Activated naive CD4-positive, alpha-beta T cell treated with anti-CD3 and anti-CD28 coated beads, Interleukin-2, amount 50 U/mL, for 24 hours (primary cell): Measurements from ENCODE around the gene EYA4.

Experiments
- H3K27ac Mint-ChIP-seq: one replicate; pipeline ENCODE4 v1.8.0; 2021; ENCODE audit warnings: mild to moderate bottlenecking, mixed read lengths
- H3K27me3 Mint-ChIP-seq: one replicate; pipeline ENCODE4 v1.8.0; 2021; ENCODE audit warnings: mixed read lengths
- H3K36me3 Mint-ChIP-seq: one replicate; pipeline ENCODE4 v1.8.0; 2021; ENCODE audit warnings: mixed read lengths
- H3K4me1 Mint-ChIP-seq: one replicate; pipeline ENCODE4 v1.8.0; 2021; ENCODE audit warnings: mixed read lengths
- H3K4me3 Mint-ChIP-seq: one replicate; pipeline ENCODE4 v1.8.0; 2021; ENCODE audit warnings: mild to moderate bottlenecking, mixed read lengths
- H3K9me3 Mint-ChIP-seq: one replicate; pipeline ENCODE4 v1.8.0; 2021; ENCODE audit warnings: mixed read lengths

Gene EYA4

DNA sequence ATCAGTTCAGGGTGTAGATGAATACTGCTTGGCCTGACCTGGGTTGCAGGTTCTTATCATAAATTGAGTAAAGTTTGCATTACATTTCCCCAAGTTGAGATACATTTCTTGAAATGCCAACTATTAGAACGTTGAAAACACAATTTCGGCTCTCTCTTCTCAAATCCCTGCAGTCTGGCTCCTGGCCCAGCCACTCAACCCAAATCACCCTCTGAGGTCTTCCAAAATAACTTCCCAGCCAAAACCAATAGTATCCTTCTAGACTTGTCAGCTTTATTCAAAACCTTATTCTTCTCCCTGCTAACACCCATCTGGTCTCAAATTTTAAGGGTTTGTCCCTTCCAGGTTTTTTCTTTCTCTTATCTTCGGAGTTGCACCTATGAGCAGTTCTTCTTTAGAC lies 263.6 kb downstream of the EYA4 start:
- no peaks in the 10 kb centered on the region for H3K36me3 Mint-ChIP-seq
- H3K4me3 Mint-ChIP-seq = no peak overlapping the region
- no peaks in the 10 kb centered on the region for H3K4me1 Mint-ChIP-seq
- H3K9me3 Mint-ChIP-seq = no peaks in the 10 kb centered on the region
- no peak overlapping the region for H3K27ac Mint-ChIP-seq
- H3K27me3 Mint-ChIP-seq = peaks cover 3% of the 10 kb centered on the region

DNA sequence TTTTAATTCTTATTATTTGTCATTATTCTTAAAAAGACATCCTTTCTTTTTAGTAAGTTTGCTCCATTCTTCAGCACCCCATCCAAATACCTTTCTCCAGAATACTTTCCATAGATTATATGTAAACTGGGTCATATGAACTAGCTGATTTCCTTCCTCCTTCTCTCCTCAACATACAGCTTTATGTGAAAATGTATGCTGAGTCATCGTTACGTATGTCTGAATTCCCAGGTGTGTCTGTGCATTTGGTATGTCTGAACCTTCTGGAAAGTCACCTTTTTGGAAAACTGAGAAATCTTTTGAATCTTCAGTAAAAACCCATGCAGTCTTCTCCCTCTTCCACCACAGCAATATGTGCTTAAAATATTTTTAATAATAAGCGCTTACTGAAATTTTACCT lies 264.5 kb downstream of the EYA4 start:
- no peaks in the 10 kb centered on the region for H3K9me3 Mint-ChIP-seq
- no peak overlapping the region for H3K27ac Mint-ChIP-seq
- no peaks in the 10 kb centered on the region for H3K36me3 Mint-ChIP-seq
- H3K4me3 Mint-ChIP-seq = no peak overlapping the region
- no peaks in the 10 kb centered on the region for H3K4me1 Mint-ChIP-seq
- peaks cover 3% of the 10 kb centered on the region for H3K27me3 Mint-ChIP-seq

DNA sequence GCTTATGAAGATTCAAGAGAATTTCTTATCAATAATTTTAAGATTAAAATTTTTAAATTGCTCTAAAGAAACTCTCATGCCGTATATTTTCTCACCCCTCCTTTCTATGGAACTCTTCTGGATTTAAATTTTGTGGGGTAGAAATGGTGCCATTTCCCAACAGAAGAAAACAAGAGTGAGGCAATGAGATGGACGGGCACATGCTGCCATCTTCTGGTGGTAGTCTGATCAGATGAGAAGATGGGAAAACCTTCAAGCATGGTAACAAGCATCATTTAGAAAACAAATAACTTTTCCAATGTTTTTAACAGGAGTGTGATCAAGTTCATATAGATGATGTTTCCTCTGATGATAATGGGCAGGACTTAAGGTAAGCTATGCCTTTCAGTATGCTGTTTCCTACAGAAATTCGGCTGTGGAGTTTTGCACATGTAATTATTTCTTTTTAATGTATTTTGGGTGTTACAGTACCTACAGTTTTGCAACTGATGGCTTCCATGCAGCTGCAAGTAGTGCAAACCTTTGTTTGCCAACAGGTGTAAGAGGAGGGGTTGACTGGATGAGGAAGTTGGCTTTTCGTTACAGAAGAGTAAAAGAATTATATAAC lies 271.4 kb downstream of the EYA4 start:
- H3K27me3 Mint-ChIP-seq = peaks cover 11% of the 10 kb centered on the region
- no peak overlapping the region for H3K27ac Mint-ChIP-seq
- peaks cover under 1% of the 10 kb centered on the region for H3K9me3 Mint-ChIP-seq
- H3K36me3 Mint-ChIP-seq = no peaks in the 10 kb centered on the region
- H3K4me3 Mint-ChIP-seq = no peak overlapping the region
- H3K4me1 Mint-ChIP-seq = no peaks in the 10 kb centered on the region

DNA sequence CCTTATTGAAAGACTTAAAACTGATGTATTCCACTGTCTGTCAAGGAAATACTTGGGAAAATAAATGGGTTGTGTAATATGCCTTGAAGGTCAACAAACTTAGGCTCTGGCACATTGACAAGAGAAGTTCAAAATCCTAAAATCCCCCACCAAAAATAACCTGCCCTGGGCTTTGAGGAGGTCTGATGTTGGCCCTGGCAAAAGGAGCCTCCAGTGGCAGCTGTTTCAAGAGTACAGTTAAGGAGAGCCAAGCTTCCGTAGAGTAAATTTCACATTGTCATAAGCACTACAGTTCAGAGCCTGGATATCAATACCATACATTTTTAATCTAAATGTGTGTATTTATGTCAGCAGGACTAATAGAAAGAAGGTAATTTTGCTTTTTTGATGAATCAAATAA lies 282.7 kb downstream of the EYA4 start:
- H3K9me3 Mint-ChIP-seq = no peaks in the 10 kb centered on the region
- H3K4me1 Mint-ChIP-seq = no peaks in the 10 kb centered on the region
- H3K27ac Mint-ChIP-seq = no peak overlapping the region
- no peaks in the 10 kb centered on the region for H3K36me3 Mint-ChIP-seq
- no peaks in the 10 kb centered on the region for H3K27me3 Mint-ChIP-seq
- no peak overlapping the region for H3K4me3 Mint-ChIP-seq

DNA sequence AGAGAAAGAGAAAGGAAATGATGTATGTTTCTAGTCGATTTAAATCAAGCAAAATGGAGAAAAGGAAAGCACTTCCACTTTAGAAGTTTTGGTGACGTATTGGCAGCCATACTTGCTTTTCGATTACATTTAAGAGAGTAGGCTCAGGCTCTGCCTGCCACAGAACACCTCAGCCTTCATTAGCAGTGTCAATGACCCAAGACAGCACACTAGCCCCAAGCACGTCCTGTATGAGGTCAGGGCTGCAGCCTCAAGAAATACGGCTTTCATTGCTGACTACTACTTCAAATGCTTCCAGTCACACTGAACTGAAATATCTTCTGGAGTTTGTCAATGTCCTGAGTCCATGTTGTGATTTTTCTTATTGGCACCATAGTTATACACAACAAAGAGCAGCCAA lies 285.3 kb downstream of the EYA4 start:
- Mint-ChIP-seq H3K4me3 (no peak overlapping the region), H3K27me3 (peaks cover 1% of the 10 kb centered on the region), H3K9me3 (no peaks in the 10 kb centered on the region), H3K27ac (no peak overlapping the region), H3K4me1 (no peaks in the 10 kb centered on the region), H3K36me3 (no peaks in the 10 kb centered on the region)

DNA sequence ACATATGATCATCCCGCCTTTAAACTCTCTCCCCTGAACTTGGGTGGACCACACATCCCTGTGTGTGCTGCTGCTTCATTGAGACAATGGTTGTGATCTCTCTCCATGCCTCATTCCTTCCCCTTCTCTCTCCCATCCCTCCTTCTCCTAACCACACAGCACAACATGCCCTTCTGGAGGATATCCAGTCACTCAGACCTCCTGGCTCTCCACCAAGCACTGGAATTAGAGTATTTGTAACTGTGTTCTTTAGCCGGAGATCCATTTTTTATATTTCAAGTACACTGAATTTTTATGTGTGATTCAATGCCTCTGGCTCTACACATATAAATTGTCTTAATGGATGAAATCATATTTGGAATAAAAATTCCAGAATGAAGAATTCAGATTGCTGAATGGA lies 287.4 kb downstream of the EYA4 start:
- H3K9me3 Mint-ChIP-seq = no peaks in the 10 kb centered on the region
- H3K4me1 Mint-ChIP-seq = no peaks in the 10 kb centered on the region
- no peak overlapping the region for H3K27ac Mint-ChIP-seq
- no peak overlapping the region for H3K4me3 Mint-ChIP-seq
- peaks cover 1% of the 10 kb centered on the region for H3K27me3 Mint-ChIP-seq
- H3K36me3 Mint-ChIP-seq = no peaks in the 10 kb centered on the region

DNA sequence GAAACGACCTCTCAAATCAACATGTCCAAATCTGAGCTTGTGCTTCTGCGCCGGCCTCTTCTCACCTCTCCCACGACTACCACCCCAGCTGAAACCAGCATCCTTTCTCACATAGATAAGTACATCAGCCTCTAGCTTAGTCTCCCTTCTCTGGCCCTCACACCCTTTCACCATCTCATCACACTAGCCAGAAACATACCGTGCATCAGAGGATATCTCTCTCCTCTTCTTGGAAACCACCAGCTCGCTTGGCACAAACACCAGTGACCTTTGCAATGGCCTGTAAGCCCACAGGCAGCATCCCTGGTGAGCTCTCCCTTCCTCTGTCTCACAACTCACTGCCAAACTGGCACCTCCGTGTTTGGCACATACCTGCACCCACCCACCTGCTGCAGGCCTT lies 291.8 kb downstream of the EYA4 start:
- H3K4me3 Mint-ChIP-seq = no peak overlapping the region
- no peaks in the 10 kb centered on the region for H3K36me3 Mint-ChIP-seq
- no peaks in the 10 kb centered on the region for H3K4me1 Mint-ChIP-seq
- H3K9me3 Mint-ChIP-seq = no peaks in the 10 kb centered on the region
- no peak overlapping the region for H3K27ac Mint-ChIP-seq
- H3K27me3 Mint-ChIP-seq = peaks cover 1% of the 10 kb centered on the region

DNA sequence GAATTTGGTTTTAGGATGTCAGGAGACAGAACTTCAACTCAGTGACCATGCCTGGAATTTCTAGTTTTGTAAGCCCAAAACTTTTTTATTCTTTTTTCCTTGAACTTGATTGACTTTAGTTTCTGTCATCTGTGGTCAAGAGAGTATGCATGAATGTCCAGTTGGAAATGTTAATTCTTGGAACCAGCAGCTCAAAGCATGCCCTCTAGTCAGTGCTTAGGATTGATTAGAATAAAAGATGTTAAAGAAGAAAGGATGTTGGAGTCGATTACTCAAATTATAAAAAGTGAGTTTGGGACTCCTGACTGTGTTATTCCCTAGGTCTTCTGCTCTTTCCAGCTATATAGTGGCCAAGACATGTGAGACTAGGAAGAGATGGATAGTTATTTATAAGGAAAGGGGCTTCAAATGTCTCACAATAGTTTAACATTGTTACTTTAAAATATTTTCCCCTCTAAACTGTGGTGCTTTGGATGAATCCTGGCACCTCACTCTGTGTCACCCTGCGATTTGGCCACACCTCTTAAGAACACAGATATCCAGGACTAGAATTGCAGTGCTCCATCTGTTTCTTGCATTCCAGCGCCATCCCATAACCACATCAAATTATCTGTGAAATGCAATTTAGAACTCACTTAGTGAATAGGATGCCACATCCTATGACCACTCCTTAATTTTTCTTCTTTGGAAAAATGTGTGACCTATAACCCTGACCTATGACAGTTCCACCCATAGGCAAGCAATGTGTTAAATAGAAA lies 298.5 kb downstream of the EYA4 start:
- no peak overlapping the region for H3K27ac Mint-ChIP-seq
- peaks cover 1% of the 10 kb centered on the region for H3K27me3 Mint-ChIP-seq
- H3K36me3 Mint-ChIP-seq = no peaks in the 10 kb centered on the region
- H3K4me1 Mint-ChIP-seq = no peaks in the 10 kb centered on the region
- H3K9me3 Mint-ChIP-seq = no peaks in the 10 kb centered on the region
- H3K4me3 Mint-ChIP-seq = no peak overlapping the region

DNA sequence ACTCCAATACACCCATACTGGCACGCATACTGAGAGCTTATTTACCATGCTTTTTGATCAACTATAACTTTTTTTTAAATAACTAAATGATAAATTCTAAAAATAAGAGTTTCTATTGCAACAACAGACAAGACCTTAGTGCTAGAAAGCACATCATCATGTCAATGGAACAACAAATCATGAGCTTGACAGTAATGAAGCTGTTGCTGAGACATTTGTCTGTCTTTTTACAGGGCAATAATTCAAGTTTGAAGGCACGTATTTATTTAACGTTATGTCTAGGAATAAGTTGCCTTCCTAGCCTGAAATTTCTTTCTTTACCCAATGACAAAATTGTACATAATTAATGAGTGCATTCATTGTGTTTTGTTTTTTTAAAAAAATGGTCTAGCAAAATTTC lies 299.2 kb downstream of the EYA4 start:
- Mint-ChIP-seq H3K36me3 (no peaks in the 10 kb centered on the region), H3K9me3 (no peaks in the 10 kb centered on the region), H3K4me1 (no peaks in the 10 kb centered on the region), H3K4me3 (no peak overlapping the region), H3K27ac (no peak overlapping the region), H3K27me3 (peaks cover 1% of the 10 kb centered on the region)

DNA sequence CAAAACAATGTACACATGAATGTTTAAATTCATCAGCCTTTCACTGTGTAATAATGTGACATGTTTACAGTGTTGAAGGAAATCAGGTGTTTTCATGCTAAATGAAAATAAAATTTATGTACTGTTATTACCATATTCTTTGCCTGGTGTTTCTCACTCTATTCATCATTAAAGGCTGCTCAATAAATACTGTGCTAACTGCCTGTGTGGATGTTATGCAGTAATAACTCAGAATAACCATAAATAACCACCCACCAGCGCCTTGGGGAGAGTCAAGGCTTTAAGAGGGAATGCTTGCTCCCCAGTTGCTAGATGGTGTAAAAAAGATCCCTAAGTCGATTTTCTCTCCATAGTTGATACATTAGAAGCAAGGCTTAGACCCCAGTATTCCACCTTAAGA lies 299.9 kb downstream of the EYA4 start:
- Mint-ChIP-seq H3K36me3 (no peaks in the 10 kb centered on the region), H3K9me3 (no peaks in the 10 kb centered on the region), H3K27ac (no peak overlapping the region), H3K4me1 (no peaks in the 10 kb centered on the region), H3K4me3 (no peak overlapping the region), H3K27me3 (peaks cover 1% of the 10 kb centered on the region)

DNA sequence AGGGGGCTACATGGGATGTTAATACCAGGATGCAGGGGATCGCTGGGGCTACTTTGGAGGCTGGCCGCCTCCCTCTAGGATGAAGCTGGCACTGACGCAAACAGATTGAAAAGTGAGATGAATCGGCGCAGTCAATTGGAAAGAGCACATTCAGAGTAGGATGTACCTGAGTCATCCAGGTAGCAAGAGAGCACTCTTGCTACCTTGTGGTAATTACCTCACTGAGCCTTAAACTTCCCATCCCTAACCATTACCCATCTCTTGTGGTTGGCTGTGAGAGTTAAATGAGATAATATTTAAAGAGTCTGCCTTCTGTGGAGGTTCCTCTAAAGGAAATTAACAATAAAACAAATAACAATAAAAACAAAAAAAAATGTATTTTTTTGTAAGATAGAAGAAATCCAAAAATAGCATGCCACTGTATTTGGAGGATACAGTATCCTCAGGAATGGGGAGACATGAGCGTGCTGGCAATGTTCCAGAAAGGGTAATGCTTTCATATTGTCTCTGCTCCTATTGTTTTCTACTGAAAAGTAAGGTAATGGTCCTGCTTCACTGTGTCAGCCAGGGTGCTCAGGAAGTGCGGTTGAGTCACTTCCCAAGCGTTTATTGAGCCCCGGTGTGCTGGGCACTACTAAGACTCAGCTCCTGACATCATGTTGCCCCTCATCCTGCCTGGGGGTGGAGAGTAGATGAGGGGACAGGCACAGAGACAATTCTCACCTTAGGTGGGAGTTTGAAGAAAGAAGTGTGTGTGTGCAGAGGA lies 301.1 kb downstream of the EYA4 start:
- H3K36me3 Mint-ChIP-seq = no peaks in the 10 kb centered on the region
- H3K4me1 Mint-ChIP-seq = no peaks in the 10 kb centered on the region
- H3K4me3 Mint-ChIP-seq = no peak overlapping the region
- H3K27me3 Mint-ChIP-seq = peaks cover 1% of the 10 kb centered on the region
- H3K9me3 Mint-ChIP-seq = no peaks in the 10 kb centered on the region
- no peak overlapping the region for H3K27ac Mint-ChIP-seq

DNA sequence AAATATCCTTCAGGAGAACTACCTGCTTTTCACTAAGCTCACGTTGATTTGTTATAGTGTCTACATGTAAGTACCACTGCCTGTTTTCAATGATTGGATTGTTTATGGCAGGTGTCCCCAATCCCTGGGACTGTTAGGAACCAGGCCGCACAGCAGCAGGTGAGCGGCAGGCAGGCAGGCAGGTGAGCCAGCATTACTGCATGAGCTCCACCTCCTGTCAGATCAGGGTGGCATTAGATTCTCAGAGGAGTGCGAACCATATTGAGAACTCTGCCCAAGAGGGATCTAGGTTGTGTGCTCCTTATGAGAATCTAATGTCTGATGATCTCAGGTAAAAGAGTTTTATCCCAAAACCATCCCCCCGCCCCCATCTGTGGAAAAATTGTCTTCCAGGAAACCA lies 303.3 kb downstream of the EYA4 start:
- Mint-ChIP-seq H3K4me3 (no peak overlapping the region), H3K27ac (no peak overlapping the region), H3K4me1 (no peaks in the 10 kb centered on the region), H3K36me3 (no peaks in the 10 kb centered on the region), H3K27me3 (peaks cover 1% of the 10 kb centered on the region), H3K9me3 (no peaks in the 10 kb centered on the region)

DNA sequence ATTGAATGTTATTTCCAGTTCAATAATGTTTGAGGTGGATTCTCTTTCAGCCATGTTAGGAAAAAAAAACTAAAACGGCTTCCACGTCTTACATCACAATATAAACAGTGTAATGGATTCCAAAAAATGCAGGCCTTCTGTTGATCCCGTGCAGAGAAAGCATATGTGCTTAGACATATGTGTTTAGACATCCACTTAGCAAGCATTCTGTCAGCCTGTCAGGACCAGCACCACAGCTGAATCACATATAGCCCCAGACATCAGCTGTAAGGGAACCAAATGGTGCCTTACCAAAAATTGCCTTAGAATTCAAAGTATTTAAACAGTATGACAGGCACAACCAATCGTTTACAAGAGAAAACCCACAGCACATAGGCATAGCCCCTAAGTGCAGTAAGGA lies 304.9 kb downstream of the EYA4 start:
- Mint-ChIP-seq H3K27ac (no peak overlapping the region), H3K36me3 (no peaks in the 10 kb centered on the region), H3K9me3 (no peaks in the 10 kb centered on the region), H3K4me1 (no peaks in the 10 kb centered on the region), H3K4me3 (no peak overlapping the region), H3K27me3 (peaks cover 3% of the 10 kb centered on the region)

DNA sequence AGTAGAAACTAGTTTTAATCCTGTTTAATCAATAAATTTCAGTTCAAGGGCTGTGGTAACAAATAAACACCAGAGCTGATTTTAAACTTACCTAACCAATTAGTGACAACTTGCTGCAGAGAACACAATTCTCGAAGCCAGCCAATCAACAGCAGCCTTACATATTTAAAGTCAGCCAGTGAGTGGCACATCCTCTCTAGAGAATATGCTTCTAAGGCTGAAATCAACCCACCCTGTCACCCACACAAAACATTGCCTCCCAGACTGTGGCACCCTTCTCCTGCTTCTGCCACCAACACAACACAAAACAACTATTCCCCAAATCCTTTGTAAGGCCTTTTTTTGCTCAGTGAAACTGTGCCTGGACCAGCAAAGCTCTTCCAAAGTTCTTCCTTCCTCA lies 306.0 kb downstream of the EYA4 start:
- H3K36me3 Mint-ChIP-seq = no peaks in the 10 kb centered on the region
- no peaks in the 10 kb centered on the region for H3K4me1 Mint-ChIP-seq
- H3K9me3 Mint-ChIP-seq = no peaks in the 10 kb centered on the region
- no peak overlapping the region for H3K27ac Mint-ChIP-seq
- no peak overlapping the region for H3K4me3 Mint-ChIP-seq
- peaks cover 3% of the 10 kb centered on the region for H3K27me3 Mint-ChIP-seq

DNA sequence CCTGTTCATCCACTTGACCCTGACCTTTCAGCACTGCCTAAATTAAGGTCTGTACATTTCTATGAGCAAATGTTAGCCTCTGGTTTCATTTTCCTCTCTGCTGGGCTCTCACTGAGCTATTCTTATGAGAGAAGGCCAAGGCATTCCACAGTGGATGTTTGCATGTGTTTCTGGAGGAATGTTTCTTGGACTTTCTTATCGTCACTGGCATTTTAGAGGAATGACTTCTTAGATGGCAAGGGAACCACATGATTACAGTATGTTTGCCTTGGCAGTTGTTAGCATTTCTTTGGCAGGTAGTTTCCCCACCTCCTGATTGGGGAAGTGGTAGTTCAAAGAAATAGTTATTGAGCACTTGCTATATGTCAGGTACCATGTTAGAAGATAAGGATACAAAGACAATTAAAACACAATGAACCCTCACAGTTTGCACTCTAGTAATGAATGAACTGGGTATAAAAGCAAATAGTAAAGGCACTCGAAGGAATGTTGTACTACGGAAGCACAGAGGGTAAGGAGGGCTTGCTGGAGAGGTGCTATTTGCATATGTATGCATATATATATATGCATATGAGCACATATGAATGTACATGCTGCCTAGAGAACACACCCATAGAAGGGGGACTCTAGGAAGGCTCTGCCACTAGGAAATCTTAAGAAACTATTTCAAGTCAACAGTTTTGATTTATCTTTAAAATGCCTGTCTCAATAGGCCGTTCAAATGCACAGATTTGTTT lies 307.4 kb downstream of the EYA4 start:
- Mint-ChIP-seq H3K27me3 (peaks cover 1% of the 10 kb centered on the region), H3K36me3 (no peaks in the 10 kb centered on the region), H3K9me3 (no peaks in the 10 kb centered on the region), H3K4me1 (no peaks in the 10 kb centered on the region), H3K27ac (no peak overlapping the region), H3K4me3 (no peak overlapping the region)

DNA sequence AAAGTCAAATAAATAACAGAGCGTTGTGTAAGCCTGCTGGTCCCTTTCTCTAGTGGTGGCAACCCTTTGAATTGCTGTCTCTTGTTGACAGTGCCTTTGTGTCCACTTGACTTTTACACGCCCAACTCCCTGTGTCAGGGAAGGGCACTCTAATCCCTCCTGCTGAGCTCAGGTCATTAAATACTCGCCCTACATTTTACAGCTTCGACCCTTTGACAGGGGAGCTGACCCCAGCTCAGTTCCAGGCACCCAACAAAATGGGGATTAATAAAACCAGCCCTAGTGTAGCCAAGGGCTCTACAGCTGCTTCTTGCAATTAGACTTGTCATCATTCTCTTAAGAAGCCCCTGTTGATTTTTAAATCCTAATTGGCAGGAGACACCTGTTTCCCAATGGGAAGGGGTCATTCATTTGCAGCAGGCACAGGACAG lies 308.2 kb downstream of the EYA4 start:
- Mint-ChIP-seq H3K4me1 (no peaks in the 10 kb centered on the region), H3K36me3 (no peaks in the 10 kb centered on the region)

More for the DNA sequence above, 308.2 kb downstream of the EYA4 start:
- Mint-ChIP-seq H3K9me3 (no peaks in the 10 kb centered on the region), H3K4me3 (no peak overlapping the region), H3K27ac (no peak overlapping the region), H3K27me3 (peaks cover 1% of the 10 kb centered on the region)
